Measurements from ENCODE around the gene NUP214.

NUP214 gene

DNA sequence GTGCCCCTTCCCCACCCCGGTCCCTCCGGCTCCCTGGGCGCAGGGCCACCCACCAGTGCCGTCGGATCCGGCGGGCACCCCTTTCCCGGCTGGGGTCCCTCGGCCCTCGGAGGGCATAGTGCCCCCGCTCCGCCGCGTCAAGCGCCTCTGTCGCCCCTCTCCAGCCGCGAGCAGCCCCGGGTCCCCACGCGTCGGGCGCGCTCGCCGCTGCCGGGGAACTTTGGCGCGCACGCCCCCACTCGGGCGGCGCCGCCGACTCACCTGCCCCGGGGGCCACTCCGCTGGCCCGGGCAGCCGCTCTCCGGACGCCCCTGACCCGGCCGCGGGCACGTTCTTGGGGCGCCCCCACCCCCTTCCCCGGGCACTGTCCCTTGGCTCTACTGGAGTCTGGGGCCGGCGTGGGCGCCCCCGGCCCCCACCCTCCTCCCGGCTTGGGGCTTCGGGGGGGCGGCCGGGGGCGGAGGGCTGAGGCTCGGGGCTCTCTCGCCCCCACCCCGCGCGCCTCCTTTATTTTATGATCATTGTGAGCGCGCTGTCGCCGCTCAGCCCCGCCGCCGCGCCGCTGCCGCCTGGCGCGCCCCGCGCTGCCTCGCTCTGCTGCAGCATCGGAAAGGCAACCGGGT lies 152.0 kb downstream of the NUP214 start:
- no peak for DNase-seq (ENCODE audit: low spot score)

DNA sequence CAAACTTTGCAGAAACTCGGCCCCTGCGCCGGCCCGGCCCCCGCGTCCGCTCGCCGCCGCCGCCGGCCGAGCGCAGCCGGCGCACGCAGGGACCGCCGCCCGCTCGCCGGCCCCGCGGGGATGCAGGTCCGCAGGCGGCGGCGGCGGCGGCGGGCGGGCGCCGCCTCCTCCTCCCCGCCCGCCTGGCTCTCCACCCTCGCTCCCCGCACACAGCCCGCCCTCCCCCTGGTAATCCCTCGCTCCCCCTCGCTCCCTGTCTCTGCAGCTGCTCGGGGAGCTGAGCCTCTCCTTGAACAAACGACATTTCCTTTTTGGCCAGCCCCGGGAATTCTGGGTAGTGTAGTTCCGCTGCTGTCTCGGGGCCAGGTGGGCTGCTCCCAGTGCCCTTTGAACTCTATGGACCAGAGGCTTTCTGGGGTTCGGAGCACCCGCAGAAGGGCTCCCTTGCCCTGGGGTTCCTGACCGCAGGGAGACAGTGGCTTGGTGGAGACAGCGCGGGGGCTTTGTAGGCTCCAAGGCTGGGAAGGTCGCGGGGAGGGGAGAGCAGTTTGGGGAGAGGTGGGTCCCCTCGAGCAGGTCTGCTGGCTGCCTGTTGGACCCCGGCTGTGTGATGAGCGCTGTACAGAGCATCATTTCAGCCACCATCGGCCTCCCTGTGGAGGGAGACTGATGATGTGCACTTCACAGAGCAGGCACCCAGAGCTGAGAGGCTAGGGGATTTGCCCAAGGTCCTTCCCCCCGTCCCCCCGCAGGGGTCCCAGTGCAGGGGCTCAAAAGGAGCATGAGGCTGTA lies 152.7 kb downstream of the NUP214 start:
- DNase-seq (ENCODE audit: low spot score): peak; percentile 92

DNA sequence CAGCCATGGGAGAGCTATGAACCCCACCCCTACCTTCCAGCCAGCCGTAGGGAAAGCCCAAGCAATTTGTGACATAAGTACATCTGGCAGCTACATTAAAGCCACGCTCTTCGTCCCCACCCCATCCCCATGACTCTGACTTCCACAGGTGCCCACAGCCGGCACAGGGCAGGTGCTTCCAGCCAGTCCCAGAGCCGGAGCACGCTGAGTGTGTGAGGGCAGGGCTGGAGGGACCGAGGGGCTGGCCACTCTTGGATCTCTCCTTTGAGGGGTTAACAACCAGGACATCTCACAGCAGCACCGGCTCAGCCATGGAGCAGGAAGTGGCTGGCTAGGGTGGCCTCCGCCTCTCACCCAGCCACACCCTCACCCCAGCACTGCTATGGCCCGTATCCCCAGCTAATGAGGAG lies 153.3 kb downstream of the NUP214 start:
- no peak for DNase-seq (ENCODE audit: low spot score)

DNA sequence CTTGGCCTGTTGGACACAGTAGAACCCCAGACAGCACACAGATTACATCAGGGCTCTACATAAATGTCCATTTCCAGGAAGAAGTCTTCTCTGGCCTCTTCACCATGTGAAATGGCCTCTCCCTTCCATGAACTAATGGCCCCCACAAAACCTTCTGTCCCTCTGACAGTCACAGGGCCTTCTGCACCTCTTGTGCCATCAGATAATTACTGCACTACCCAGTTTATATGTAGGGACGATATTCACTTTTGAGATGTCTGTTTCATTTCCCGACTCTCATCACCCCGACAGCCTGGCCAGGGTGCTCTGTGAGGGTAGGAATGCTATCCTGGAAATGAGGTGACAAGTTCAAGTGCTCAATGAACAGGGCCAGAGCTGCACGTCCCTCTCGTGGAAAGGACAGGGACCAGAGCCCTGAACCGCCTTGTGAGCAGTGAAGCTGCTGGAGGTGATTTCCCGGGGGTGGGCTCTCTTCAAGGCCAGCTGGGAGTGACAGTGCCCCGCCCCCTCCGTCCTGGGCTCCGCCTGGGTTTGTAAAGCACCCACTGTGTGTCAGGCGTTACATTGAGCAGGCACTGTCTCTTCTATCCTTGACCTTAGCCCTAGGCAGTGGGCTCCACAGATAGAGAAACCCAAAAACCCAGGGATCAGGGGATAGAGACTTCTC lies 153.9 kb downstream of the NUP214 start:
- DNase-seq (ENCODE audit: low spot score): no peak

DNA sequence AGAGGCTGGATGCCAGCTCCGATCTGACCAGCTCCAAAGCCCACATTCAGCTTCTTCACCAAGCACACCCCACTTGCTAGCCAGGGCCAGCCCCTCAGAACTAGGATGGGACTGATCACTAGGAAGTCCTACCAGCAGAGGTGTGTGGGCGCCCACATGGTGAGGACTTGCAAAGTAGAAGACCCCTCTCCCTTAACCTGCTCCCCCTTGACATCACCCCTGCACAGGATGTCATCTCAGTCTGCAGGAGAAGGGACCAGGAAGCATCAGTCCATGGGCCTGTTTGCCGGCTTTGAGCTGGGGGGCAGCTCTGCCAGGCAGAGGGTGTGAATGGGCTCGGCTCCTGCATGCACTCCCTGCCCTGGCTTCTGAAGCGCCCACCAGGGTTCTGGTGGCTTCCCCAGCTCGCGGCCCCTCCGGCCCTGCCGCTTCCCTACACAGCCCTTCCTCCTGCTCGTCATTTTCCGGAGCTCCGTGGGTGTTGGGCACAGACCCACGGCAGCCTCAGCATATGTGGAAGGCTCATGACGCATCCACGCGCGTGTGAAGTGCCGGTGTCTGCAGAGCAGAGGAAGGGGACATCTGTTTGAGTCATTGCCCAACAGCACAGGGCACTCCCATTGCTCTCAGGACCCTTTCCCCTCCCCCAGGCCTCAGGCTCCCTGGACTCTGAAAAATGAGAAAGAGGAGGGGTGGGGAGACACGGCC lies 154.6 kb downstream of the NUP214 start:
- DNase-seq (ENCODE audit: low spot score): no peak

DNA sequence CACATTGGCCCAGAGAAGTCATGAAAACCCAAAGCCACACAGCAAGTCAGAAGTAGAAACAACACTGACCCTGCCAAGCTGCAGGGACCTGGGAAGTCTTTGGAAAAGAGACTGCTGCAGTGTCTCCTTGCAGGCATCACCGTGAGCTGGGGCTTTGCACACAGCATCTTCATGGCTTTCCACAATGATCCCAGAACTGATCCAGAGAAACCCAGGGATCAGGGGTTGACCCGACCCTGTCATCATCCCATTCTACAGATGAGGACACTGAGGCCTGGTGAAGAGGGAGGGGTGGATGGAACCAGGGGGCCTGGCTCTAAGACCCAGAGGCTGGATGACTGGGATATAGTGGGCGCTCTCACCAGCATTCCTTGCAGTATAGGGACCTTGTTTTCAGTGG lies 155.3 kb downstream of the NUP214 start:
- no peak for DNase-seq (ENCODE audit: low spot score)

DNA sequence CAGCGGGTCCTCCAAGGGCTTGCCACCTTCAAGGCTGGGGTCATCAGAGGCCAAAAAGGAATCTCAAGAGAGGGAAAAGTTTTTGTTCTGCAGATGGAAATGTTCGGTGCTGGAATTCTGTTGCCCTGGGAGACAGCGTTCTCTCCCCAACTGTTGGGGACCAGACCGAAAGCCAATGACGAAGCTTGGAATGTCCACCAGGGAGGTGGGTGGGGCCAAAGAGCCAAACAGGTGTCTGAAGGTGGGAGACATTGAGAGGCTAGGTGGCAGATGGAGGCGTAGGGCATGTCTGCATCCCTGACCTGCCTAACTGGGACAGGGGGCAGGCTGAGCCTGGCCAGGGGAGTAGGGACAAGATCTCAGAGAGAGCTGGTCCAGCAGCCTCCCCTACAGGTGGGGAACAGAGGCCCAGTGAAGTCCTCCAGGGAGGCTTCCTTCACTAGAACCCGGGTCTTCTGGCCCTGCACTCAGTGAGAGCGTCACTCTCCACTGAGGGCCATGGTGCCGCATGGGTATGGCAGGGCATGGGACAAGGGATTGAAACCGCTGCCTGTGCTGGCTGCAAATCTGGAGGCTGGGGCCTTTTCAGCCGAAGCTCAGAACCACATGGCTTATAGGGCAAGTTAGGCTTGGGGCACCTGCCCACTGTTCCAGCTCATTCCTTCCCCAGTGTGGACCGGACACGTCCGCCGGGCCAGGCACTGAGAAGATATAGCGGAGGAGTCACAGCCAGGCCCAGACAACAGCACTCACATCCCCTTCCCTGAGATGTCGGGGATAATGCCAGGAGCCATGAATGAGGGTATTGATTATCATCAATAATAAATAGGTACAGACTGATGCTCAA lies 156.0 kb downstream of the NUP214 start:
- no peak for DNase-seq (ENCODE audit: low spot score)

DNA sequence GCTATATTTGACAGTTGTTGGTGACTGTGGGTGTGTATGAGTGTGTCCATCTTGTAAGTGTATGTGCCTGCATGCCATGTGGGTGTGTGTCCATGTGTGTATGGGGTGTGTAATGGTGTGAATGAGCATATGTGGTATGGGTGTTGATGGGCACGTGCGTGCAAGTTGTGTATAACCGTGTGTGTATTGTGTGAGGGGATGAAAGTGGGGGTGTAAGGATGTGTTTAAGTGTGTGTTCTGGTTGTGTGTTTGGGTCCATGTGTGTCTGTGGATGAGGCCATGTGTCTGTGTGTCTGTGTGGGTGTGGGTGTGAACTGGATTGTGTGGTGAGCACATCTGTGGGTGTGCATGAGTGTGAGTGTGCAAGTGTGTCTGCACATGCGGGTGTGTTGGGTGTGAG lies 156.8 kb downstream of the NUP214 start:
- DNase-seq (ENCODE audit: low spot score): no peak

DNA sequence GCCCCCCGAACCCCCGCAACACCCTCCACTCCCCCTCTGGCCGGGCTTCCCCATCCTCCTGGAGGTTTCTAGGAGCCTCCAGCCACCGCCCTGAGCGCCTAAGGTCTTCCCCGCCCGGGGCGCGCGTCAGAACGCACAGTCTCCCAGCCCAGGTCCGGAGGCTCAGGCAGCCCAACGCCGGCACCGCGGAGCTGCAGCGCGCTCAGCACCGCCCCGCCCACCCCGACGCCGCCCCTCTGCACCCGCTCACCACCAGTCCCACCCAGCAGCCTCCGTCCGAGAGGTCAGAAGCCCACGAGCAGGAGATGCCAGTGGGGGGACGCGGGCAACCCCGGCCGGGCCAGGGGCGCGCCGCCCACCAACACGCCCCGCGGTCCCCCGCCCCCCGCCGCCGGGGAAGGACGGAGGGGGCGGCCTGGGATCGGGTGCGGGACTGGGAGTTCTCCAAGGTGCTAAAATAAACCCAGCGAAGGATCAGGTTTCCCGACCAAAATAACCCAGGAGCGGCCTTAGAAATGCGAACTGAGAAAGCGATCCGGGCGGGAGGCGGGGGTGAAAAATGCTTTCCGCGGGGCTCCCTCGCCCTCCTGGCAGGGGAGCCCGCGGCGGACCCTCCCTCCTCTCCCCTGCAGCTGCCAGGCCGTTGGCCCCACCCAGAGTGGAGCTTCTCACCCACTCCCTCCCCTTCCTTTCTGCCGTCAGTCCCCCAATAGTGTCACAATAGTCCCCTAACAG lies 157.5 kb downstream of the NUP214 start:
- DNase-seq (ENCODE audit: low spot score): no peak
